Stimulated activated CD4-positive, alpha-beta T cell treated with anti-CD3 and anti-CD28 coated beads, TNF-alpha, amount 100 ng/mL, for 24 hours (primary cell): ENCODE measurements around the gene TAF3.

Experiments used
- DNase-seq, 3 experiments: peaks; one replicate each; pipeline ENCODE4 v3.0.0-alpha.2; 2020; ENCODE audit warnings: low read depth in 3 of 3

The TAF3 gene

DNA sequence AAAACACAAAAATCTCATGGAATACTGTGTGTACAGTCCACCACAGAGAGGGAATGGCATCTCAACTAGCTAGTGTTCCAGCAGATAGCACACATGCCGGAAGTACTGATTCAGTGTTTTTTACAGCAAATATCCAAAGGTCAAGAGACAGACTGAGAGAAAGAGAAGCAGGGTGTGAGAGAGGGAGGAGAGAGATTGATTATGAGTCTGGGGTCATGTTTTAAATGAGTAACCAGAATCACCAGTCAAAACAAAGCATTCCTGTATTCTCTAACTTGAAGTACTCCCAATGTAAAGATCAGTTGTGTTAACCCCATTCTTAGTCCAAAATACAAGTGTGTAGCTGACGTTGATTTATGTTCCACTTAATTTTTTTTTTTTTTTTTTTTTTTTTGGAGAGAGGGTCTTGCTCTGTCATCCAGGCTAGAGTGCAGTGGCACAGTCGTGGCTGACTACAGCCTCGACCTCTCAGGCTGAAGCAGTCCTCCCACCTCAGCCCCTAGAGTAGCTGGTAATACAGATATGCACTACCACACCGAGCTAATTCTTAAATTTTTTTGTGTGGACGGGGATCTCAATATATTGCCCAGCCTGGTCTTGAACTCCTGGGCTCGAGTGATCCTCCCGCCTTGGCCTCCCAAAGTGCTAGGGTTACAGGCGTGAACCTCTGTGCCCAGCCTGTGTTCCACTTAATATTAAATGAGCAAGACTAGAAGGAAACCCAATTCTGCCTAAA lies 114.2 kb downstream of the TAF3 start:
- DNase-seq: no peak

- no peak for DNase-seq
Measured at GRCh38 chr10:7933262-7933661, 115.0 kb downstream of the TAF3 start.

GRCh38 chr10:7933757-7934156 lies 115.5 kb downstream of the TAF3 start:
- no peak for DNase-seq

- no peak for DNase-seq
Measured at GRCh38 chr10:7937315-7937945, 119.1 kb downstream of the TAF3 start.

GRCh38 chr10:7941576-7941975 lies 123.3 kb downstream of the TAF3 start:
- DNase-seq: no peak

DNA sequence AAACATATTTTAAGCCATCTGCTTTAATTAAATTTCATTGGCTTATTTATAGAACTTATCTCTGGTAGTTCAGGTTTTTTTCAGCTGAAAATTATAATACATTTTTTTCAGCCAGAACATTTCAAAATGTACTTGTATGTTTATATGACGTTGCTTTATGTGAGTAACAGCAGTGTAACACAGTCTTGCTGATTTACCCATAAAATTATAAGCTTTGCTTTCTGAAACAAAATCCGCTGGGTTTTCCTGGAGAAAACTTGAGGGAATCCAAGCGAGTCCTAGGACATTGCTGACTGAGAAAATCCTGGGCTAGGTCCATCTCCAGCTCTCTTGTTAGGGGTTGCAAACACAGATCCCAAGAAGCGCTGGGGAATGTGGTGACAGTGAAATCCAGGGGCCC lies 124.0 kb downstream of the TAF3 start:
- DNase-seq: no peak

- DNase-seq: no peak
Measured at GRCh38 chr10:7942859-7943258, 124.6 kb downstream of the TAF3 start.

GRCh38 chr10:7944215-7944480 lies 125.8 kb downstream of the TAF3 start:
- no peak for DNase-seq

- DNase-seq: no peak
Measured at GRCh38 chr10:7944537-7944936, 126.2 kb downstream of the TAF3 start.

GRCh38 chr10:7945034-7945433 lies 126.7 kb downstream of the TAF3 start:
- no peak for DNase-seq

DNA sequence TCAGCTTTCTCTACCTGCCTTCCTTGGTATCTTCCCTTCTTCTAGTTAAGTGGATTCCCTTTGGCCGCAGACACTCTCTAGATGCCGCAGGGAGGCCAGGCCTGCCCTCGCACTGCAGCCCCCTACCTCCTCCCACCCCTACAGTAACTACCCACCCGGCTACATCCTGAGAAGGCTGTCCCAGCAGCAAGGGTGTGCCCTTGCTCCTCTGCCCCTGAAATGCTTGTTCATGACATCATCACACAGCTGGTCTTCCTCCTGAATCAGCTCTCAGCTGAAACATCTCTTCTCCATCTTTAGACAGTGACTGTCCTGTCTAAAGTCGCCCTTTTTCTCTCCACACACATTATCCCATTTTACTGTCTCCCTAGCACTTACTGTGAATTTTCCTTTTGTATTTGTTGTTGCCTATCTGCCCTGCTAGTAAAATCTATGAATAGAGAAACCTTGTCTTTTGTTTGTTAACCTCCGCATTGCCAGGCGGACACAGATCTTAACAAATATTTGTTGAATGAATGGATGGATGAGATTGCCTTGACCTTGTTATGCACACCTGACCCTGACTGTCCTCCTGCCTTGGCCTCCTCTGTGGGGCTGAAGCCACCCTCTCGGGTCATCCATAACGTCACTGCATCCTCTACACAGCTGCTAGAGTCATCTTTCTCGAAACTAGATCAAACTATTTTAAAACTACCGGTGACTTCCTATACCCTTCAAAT lies 127.3 kb downstream of the TAF3 start:
- DNase-seq: no peak

DNA sequence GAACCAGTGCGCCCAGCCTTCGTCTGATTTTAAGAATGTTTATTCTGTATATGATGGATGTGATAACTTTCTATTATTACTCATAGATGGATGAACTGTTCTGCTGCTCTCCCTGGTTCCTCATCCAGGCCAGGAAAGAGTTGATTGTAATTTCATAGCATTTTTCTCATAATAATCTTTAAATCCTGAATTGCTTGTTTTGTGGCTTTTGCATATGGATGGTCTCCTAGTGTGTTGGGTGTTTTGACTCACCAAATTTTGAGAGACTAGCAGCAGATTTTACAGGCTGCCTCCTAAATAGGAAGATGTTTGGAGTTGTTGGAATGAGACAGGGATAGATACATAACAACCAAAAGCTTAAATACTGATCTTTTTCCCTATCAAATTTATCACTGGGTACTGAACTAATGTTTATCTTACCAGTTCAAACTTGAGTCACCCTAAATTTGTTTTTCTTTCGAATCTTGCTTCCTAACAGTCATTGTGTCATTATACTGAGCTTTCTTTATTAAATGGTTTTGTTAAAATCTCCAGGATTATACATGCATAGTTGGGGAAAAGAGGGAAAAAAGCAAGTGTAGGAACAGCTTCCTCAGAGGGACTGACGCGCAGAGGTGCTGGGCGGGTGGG lies 130.2 kb downstream of the TAF3 start:
- DNase-seq: no peak

DNA sequence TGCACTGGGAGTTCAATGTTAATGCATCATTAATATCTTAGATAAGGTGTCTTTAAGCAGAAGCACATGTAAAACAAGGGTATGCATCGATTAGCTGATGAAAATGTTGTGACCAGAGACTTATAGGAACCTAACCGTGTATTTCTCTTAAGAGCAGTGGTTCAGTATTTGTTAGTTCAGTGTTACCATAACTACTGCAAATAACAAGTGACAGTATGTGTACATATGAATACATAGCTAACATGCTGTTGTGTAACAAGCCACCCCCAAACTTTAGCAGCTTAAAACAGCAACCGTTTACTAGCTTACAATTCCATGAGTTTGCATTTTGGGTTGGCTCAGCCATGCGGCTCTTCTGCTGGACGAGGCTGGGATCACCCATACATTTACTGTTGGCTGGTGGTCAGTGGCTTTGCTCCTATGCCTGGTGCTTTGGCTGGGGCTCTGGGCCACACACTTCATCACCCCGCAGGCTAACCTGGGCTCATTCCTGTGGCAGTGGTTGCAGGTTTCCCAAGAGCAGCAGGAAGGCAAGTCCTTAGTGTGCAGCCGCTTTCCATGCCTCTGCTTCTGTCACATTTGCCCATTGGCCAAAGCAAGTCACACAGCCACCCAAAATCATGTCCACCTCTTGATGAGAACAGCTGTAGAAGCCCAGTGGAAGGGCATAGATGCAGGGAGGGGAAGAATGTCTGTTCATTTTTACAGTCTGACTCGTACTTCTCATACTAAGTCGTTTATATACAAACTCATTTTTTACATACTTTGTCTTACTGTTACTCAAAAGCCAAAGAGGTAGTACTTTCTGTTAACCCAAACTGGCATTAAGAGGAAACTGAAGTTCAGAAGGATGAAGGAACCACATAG lies 132.9 kb downstream of the TAF3 start:
- no peak for DNase-seq

DNA sequence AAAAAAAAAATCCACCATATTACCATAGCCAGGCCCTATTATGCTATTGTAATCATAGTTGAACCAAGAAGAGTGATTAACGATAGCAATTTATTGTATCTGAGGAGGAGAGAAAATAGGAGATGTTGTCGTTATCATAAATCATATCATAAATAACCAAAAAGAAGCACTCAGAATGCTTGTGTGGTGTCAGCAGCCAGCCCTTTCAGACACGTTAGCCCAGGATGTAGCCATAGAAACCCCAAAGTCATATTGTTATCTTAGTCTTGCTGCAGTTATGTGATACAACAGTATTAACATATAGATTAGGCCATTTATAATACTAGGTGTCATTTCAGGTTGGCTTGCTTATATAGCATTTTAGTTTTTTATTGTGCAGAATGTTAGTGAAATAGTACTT lies 134.0 kb downstream of the TAF3 start:
- DNase-seq: no peak

- DNase-seq: no peak
Measured at GRCh38 chr10:7953447-7953846, 135.1 kb downstream of the TAF3 start.

DNA sequence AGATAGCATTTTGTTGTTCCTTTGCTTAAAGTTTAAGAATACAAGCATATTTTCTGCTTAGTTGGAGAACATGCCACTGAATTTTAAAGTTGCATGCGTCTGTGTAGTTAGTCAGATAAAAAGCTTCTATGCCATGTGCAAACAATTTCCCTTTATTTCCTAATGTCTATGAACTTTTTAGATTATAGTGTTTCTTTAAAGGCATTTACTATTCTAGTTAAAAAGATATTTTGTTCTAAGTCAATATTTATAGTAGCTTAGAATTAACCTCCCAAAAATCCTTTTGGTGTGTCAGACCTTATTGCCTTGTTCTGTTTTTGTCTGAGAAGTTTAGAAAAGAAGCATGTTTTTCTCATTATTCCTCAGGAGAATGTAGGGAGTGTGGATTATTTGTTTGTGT lies 137.1 kb downstream of the TAF3 start:
- DNase-seq: no peak

GRCh38 chr10:7956508-7956907 lies 138.2 kb downstream of the TAF3 start:
- no peak for DNase-seq

- no peak for DNase-seq
Measured at GRCh38 chr10:7957591-7957990, 139.3 kb downstream of the TAF3 start.

DNA sequence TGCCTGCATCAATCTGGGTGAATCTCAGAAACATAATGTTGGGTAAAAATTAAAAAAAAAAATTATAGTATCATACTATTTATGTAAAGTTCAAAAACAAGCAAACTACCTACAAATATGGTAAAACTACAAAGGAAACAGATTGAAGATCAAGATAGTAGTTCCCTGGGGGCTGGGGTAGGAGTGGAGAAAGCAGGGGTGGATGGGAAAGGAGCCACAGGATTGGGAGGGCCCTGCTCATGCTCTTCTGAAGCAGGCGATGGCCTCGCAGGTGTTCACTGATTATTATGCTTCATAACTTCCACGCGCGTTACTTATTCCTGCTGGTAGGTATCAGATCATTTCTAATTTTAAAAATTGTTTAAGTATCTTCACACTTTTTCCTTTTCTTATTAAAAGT lies 140.1 kb downstream of the TAF3 start:
- DNase-seq: no peak

DNA sequence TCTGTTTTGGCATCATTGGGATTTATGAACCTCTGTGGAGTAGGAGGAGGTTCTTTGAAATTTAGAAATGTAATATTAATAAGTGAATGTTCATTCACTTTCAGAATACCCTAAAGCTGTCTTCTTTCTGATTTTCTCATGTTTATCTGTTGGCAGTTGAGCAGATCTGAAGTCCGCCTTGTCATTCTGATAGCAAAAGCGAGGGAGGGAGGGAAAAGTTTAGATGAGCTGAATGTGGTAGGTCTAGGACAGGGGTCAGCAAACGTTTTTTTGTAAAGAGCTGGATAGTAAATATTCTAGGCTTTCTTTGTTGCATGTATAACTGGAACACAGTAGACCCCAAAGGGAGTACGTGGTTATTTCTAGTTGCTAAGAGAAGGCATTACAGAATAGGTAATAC lies 141.8 kb downstream of the TAF3 start:
- no peak for DNase-seq

DNA sequence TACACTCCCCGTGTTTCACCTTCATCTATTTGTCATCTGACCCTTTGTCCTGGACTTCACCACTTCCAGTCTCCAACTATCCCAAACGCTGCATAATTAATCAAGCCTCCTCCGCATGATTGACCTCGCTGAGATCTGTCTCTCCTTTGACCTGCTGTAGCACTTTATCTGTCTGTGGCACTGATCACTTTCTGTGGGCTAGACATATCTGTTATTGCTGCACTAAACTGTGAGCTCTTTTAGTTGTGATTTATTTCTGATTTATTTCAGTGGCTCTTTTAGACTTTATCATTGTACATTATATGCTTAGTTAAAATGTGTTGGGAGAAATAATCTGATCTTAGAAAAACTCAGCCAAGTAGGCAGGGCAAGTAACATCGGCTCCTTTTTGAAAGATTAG lies 144.3 kb downstream of the TAF3 start:
- DNase-seq: no peak

GRCh38 chr10:7965457-7965856 lies 147.2 kb downstream of the TAF3 start:
- no peak for DNase-seq
